NCI-H2227 treated with DMSO at 0.1 percent for 48 hours (cell line): Measurements from ENCODE around the gene ELOVL5.
A peak's percentile ranks its signal among the peaks of the same experiment; 100 is the strongest.
"Not testable (repeated sequence)": the region's sequence is repeated elsewhere in the genome, so short reads cannot be mapped to it uniquely, and the experiment has no call there.

Source experiments
- DNase-seq: peaks from one replicate; lab custom pipeline; 2025; lab: John Stamatoyannopoulos, UW

ELOVL5 gene

GRCh38 chr6:53359095-53359842 lies 10.5 kb upstream of the ELOVL5 start:
- peak; percentile 79 for DNase-seq

GRCh38 chr6:53358440-53359094 lies 9.8 kb upstream of the ELOVL5 start:
- DNase-seq: no peak

- no peak for DNase-seq
These were observed 9.0 kb upstream of the ELOVL5 start for GRCh38 chr6:53357576-53358360.

GRCh38 chr6:53353624-53354023 lies 4.9 kb upstream of the ELOVL5 start:
- no peak for DNase-seq

GRCh38 chr6:53352360-53352759 lies 3.6 kb upstream of the ELOVL5 start:
- no peak for DNase-seq

GRCh38 chr6:53349209-53349693 lies 501 bp upstream of the ELOVL5 start:
- no peak for DNase-seq

- peak; percentile 42 for DNase-seq
These were observed 804 bp downstream of the ELOVL5 start for GRCh38 chr6:53347921-53348370.

GRCh38 chr6:53347250-53347920 lies 1.4 kb downstream of the ELOVL5 start:
- DNase-seq: peak; percentile 16

GRCh38 chr6:53346049-53346448 lies 2.7 kb downstream of the ELOVL5 start:
- DNase-seq: not testable (repeated sequence)

GRCh38 chr6:53344969-53345368 lies 3.8 kb downstream of the ELOVL5 start:
- no peak for DNase-seq

GRCh38 chr6:53343092-53343491 lies 5.7 kb downstream of the ELOVL5 start:
- no peak for DNase-seq

GRCh38 chr6:53342217-53342616 lies 6.5 kb downstream of the ELOVL5 start:
- DNase-seq: no peak

- no peak for DNase-seq
These were observed 8.2 kb downstream of the ELOVL5 start for GRCh38 chr6:53340536-53340935.

- no peak for DNase-seq
These were observed 9.3 kb downstream of the ELOVL5 start for GRCh38 chr6:53339424-53339823.

GRCh38 chr6:53338304-53338703 lies 10.4 kb downstream of the ELOVL5 start:
- no peak for DNase-seq

GRCh38 chr6:53336070-53336469 lies 12.7 kb downstream of the ELOVL5 start:
- no peak for DNase-seq

GRCh38 chr6:53335224-53335994 lies 13.3 kb downstream of the ELOVL5 start:
- DNase-seq: no peak

- DNase-seq: no peak
These were observed 15.0 kb downstream of the ELOVL5 start for GRCh38 chr6:53333439-53334408.

GRCh38 chr6:53331678-53332077 lies 17.1 kb downstream of the ELOVL5 start:
- no peak for DNase-seq

GRCh38 chr6:53330137-53330536 lies 18.6 kb downstream of the ELOVL5 start:
- DNase-seq: no peak
